ENCODE data around the gene TFPI2.

The TFPI2 gene

DNA sequence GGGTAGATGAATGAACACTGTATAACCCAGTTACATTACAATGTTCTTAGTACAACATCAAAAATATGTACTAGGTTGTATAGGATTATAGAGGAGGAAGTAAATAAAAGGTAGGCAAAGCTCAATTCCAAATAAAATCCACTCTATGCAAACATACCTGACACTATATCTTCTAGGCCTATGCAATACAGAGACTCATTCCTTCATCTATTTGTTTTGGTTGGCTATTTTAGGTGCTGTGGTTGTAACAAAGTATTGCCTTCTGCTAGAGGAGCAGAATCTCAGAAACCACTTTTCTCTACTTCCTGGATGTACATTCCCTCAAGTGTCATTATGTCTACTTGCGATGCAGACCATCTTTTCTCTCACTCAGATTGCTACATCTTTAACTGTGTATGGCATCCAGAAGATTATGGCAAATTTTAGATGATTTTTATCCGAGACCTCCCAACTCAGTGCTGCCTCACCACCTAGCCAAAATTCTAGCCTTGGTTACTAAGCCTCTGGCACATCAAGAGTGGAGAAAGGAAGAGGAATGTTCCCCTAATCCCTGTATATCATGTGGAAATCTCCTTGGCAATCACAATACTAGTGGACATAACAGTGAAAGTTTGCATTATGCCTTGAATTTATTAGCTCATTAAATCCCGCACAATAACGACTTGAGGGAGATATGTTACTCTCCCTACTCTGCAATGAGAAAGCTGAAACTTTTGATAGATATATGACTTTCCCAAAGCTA, 5.5 kb upstream of the TFPI2 start:
- TF ChIP-seq ZFX (IDR thresholded peaks at IDR 0.05; ENCODE audit: borderline replicate concordance) = no peak
- H3K27ac ChIP-seq = no peak overlapping the region

GRCh38 chr7:93894966-93895640, 4.5 kb upstream of the TFPI2 start:
- H3K27ac ChIP-seq = no peak overlapping the region
- TF ChIP-seq ZFX (IDR thresholded peaks at IDR 0.05; ENCODE audit: borderline replicate concordance) = no peak
- TF ChIP-seq, protein P1, sequence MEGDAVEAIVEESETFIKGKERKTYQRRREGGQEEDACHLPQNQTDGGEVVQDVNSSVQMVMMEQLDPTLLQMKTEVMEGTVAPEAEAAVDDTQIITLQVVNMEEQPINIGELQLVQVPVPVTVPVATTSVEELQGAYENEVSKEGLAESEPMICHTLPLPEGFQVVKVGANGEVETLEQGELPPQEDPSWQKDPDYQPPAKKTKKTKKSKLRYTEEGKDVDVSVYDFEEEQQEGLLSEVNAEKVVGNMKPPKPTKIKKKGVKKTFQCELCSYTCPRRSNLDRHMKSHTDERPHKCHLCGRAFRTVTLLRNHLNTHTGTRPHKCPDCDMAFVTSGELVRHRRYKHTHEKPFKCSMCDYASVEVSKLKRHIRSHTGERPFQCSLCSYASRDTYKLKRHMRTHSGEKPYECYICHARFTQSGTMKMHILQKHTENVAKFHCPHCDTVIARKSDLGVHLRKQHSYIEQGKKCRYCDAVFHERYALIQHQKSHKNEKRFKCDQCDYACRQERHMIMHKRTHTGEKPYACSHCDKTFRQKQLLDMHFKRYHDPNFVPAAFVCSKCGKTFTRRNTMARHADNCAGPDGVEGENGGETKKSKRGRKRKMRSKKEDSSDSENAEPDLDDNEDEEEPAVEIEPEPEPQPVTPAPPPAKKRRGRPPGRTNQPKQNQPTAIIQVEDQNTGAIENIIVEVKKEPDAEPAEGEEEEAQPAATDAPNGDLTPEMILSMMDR (IDR thresholded peaks at IDR 0.05) = no peak

DNA sequence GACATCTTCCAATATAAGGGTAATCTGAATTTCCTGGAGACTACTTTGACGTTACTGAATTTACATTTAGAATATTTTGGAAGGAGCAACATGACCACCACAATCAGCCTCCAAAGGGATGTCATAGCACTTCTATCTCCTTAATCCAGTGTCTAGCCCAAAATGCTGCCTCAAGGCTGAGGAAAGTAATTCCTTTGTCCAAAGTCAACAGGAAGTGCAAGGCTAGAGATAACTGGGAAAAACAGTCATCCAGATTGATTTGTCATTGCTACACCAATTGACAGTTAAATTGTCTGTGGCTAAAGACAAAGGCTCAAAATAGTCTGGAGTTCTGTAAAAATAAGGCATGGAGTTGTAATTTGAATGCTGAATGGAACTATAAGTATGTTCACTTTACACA, 3.9 kb upstream of the TFPI2 start:
- H3K27ac ChIP-seq = no peak overlapping the region
- no peak for TF ChIP-seq ZFX (IDR thresholded peaks at IDR 0.05; ENCODE audit: borderline replicate concordance)
- TF ChIP-seq, protein P1 (IDR thresholded peaks at IDR 0.05) = no peak

- H3K27ac ChIP-seq = no peak overlapping the region
- TF ChIP-seq, protein P1 (IDR thresholded peaks at IDR 0.05) = no peak; the same call in 1 of the 2 replicates
- TF ChIP-seq ZFX (IDR thresholded peaks at IDR 0.05; ENCODE audit: borderline replicate concordance) = no peak
These were observed 501 bp downstream of the TFPI2 start for GRCh38 chr7:93890041-93890463.

DNA sequence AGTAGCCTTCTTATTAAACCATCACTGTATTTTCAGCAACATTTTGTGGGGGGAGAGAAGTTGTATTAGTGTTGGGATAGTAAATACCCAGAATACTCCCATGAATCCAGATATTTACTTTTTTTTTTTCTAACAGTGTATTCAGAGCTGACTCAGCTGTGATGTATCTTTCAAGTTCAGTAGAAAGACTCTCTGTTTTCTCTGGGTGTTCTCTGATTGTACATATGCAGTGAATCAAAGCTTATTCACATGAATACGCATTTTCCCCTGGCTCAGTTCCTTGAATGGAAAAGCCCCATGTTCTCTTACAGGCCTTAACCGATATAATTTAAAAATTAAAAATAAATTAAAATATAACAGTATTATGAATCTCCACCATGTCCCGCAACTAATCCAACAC, 1.3 kb downstream of the TFPI2 start:
- no peak overlapping the region for H3K27ac ChIP-seq
- TF ChIP-seq, protein P1 (IDR thresholded peaks at IDR 0.05) = no peak
- TF ChIP-seq ZFX (IDR thresholded peaks at IDR 0.05; ENCODE audit: borderline replicate concordance) = no peak

DNA sequence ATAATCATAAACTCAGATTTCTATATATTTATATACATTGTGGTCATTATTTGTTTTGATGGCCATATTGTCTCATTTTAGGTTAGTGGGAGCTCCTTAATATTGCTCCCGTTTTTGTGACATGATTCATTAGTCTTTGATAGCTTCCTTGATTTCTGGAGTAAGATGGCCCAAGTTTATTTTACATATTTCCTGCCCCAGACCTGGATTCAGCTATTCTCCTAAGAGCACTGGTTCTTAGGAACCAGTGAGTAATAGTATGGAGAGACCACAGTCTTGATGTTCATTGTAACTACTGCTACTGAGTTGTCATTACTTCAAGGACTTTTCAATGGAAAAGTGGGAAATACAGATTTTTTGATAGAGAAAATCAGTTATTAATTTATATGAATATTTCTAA, 6.0 kb downstream of the TFPI2 start:
- no peak for TF ChIP-seq ZFX (IDR thresholded peaks at IDR 0.05; ENCODE audit: borderline replicate concordance)
- TF ChIP-seq, protein P1 (IDR thresholded peaks at IDR 0.05) = no peak

DNA sequence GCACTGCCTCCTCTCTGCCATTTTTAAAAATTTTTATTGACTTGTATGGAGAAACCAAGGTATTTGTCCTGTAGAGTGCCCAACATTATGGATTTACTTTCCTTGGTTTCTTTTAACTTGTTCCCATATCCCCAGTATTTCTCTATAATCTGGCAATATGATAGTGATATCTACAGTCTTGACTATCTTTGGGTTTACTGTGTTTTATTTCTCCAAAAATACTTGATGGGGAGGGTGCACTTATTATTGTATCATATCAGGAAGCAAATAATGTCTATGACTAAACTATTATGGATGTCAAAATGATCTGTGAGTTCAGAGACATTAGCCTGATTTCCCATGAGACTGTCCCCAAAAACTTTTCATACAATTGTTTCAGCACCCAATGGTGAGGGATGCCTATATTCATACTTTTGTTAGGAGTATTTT, 6.6 kb downstream of the TFPI2 start:
- TF ChIP-seq ZFX (IDR thresholded peaks at IDR 0.05; ENCODE audit: borderline replicate concordance) = no peak
- TF ChIP-seq, protein P1 (IDR thresholded peaks at IDR 0.05) = no peak
- H3K27ac ChIP-seq = no peak overlapping the region

More for the DNA sequence above, 6.0 kb downstream of the TFPI2 start:
- H3K27ac ChIP-seq = no peak overlapping the region
